GM23248 (cell line): ENCODE data around the gene TEX13A.

Experiments
- EZH2 ChIP-seq: fragments of 200-600 bp; sonication (generic); IDR thresholded peaks from 2 replicates; pipeline ENCODE4 v1.6.1; 2018; ENCODE audit warnings: antibody characterized with exemption, mild to moderate bottlenecking; ENCODE audit not compliant: insufficient read depth, poor library complexity, severe bottlenecking
- EZH2phosphoT487 ChIP-seq: fragments of 200-600 bp; sonication (generic); IDR thresholded peaks from 2 replicates; pipeline ENCODE4 v1.6.1; 2018; ENCODE audit warnings: antibody characterized with exemption, moderate library complexity, mild to moderate bottlenecking, low read depth; ENCODE audit not compliant: insufficient read depth

GRCh38 chrX:105190252-105190853, 30.1 kb downstream of the TEX13A start:
- TF ChIP-seq EZH2 (no peak), EZH2phosphoT487 (no peak)
